ENCODE measurements around the gene ERF.

- TF ChIP-seq POLR2A (IDR thresholded peaks at IDR 0.05; ENCODE audit: low read depth, low read length) (no peak), POLR2AphosphoS5 (IDR thresholded peaks at IDR 0.05; ENCODE audit: low read depth, low read length) (no peak)
Observed at GRCh38 chr19:42272535-42272897, 17.6 kb upstream of the ERF start.

All from GM12892 (cell line).